CD4-positive, alpha-beta memory T cell (primary cell): ENCODE measurements around the gene SLC44A5. TPM values are rescaled to one million over a fixed set of nuclear protein-coding genes. Genes with fewer than 3 reads are reported as not detected.

Source experiments
- CTCF ChIA-PET: fragments of 350-600 bp; sonication (Branson Sonifier 250); formaldehyde crosslinking; loops from one replicate; lab custom pipeline; 2021; ENCODE audit warnings: inconsistent platforms; ENCODE audit not compliant: partially characterized antibody; lab: Charles Lee
- POLR2A ChIA-PET: fragments of 350-600 bp; sonication (Branson Sonifier 250); formaldehyde crosslinking; loops from one replicate; lab custom pipeline; 2021; ENCODE audit not compliant: partially characterized antibody; lab: Charles Lee
- DNase-seq, 5 donors: peaks; one replicate each; pipeline versions ENCODE4 v3.0.0 to v3.0.0-alpha.2; 2020 to 2022; ENCODE audit warnings: mixed read lengths in 1 of 5
- H3K27ac ChIP-seq: one replicate; pipeline ENCODE4 v1.7.0; 2013; ENCODE audit warnings: low read depth, low read length
- H3K27me3 ChIP-seq: 2 replicates; pipeline ENCODE4 v1.7.0; 2013; ENCODE audit warnings: mild to moderate bottlenecking, low read length, moderate library complexity; ENCODE audit not compliant: insufficient read depth
- H3K36me3 ChIP-seq: 2 replicates; pipeline ENCODE4 v1.7.0; 2013; ENCODE audit warnings: mild to moderate bottlenecking, low read length, moderate library complexity; ENCODE audit not compliant: insufficient read depth
- H3K4me1 ChIP-seq: 2 replicates; pipeline ENCODE4 v1.7.0; 2013; ENCODE audit warnings: mild to moderate bottlenecking, low read length, moderate library complexity; ENCODE audit not compliant: insufficient read depth
- H3K4me3 ChIP-seq, 2 donors: one replicate each; pipeline ENCODE4 v1.7.0; 2013; ENCODE audit warnings: low read length in 2 of 2, mild to moderate bottlenecking in 1 of 2
- H3K9me3 ChIP-seq, 2 donors: one replicate each; pipeline ENCODE4 v1.7.0; 2013; ENCODE audit warnings: low read length in 2 of 2, control low read depth in 1 of 2; ENCODE audit not compliant: control insufficient read depth in 1 of 2
- H3K27ac Mint-ChIP-seq, 7 donors: one replicate each; pipeline ENCODE4 v1.8.0; 2020 to 2021; ENCODE audit warnings: mixed read lengths in 7 of 7, mild to moderate bottlenecking in 6 of 7, inconsistent platforms in 3 of 7, moderate library complexity in 3 of 7
- H3K27me3 Mint-ChIP-seq, 2 donors: one replicate each; pipeline ENCODE4 v1.8.0; 2020 to 2021; ENCODE audit warnings: mixed read lengths in 2 of 2
- H3K36me3 Mint-ChIP-seq, 2 donors: one replicate each; pipeline ENCODE4 v1.8.0; 2020 to 2021; ENCODE audit warnings: mixed read lengths in 2 of 2, inconsistent platforms in 1 of 2, mild to moderate bottlenecking in 1 of 2
- H3K4me1 Mint-ChIP-seq, 4 donors: one replicate each; pipeline ENCODE4 v1.8.0; 2020 to 2021; ENCODE audit warnings: mixed read lengths in 4 of 4, mild to moderate bottlenecking in 1 of 4
- H3K4me3 Mint-ChIP-seq, 8 donors: one replicate each; pipeline ENCODE4 v1.8.0; 2020 to 2021; ENCODE audit warnings: mixed read lengths in 8 of 8, mild to moderate bottlenecking in 7 of 8, moderate library complexity in 6 of 8, inconsistent platforms in 3 of 8
- H3K9me3 Mint-ChIP-seq, 8 donors: one replicate each; pipeline ENCODE4 v1.8.0; 2020 to 2021; ENCODE audit warnings: mixed read lengths in 8 of 8, mild to moderate bottlenecking in 5 of 8, inconsistent platforms in 3 of 8, moderate library complexity in 1 of 8
- intact Hi-C: fragments of 100-400 bp; cut with micrococcal nuclease; formaldehyde crosslinking; loops from one replicate; pipeline ENCODE4 v1.15.1; 2023
- polyA plus RNA-seq, 2 donors: library from polyadenylated mRNA; unstranded; fragments of 300-500 nt; fragmentation: Illumina TruSeq; gene quantifications; one replicate each; pipeline ENCODE4 v1.2.3, GENCODE V29; 2021
- total RNA-seq, 2 experiments: library from RNA; stranded (reverse); gene quantifications; one replicate each; pipeline ENCODE4 v1.2.3, GENCODE V29; 2021

The SLC44A5 gene
- total and polyA plus RNA-seq, 4 experiments from 2014 or later = 1.0 to 3.3 (median 3.0) TPM; not detected in 1

DNA sequence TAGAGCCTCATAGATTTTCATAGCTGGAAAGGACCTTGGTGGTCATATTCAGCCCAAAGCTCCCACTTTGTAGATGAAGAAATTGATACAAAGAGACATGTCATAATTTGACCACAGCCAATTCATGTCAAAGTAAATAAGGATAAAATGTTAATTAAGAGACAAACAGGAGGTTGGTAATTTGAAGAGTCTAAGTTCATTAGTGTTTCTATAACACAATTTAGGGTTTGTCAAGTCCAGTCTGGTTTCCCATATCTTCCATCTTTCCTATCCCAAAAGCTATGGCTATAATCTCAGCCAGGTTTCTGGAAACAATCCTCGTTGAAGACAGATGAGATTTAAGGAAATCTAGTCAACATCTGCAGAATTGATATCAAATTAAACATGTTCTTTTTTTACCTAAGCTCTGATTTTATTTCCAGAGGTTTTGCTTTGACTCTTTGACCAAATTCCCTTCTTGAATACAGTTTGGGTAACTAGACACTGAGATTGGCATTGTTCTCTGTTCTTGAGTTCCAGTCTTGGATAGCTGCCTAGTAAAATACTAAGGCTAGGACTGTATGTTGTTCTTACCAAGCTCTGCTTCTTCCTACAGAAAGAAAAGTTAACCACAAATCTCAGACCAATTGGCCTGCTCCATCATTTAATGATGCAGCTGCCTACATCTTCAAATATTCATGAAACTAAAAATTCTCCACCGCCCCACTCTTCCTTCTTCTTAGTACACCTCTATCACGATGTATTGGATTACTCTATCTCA lies 62.0 kb downstream of the SLC44A5 start:
- H3K9me3 ChIP-seq = no peaks in the 10 kb centered on the region
- Mint-ChIP-seq H3K9me3 (peaks cover 0 to 2% (median 0%) of the 10 kb centered on the region in 8 donors), H3K4me3 (no peak overlapping the region), H3K27me3 (peaks cover 0 to 4% of the 10 kb centered on the region in 2 donors), H3K27ac (no peak overlapping the region), H3K4me1 (no peaks in the 10 kb centered on the region), H3K36me3 (no peaks in the 10 kb centered on the region)
- no peak overlapping the region for H3K4me3 ChIP-seq
- DNase-seq = no peak
- H3K4me1 ChIP-seq = no peaks in the 10 kb centered on the region
- H3K36me3 ChIP-seq = no peaks in the 10 kb centered on the region
- no peak overlapping the region for H3K27ac ChIP-seq
- ChIA-PET CTCF (no interaction called here), POLR2A (no interaction called here)
- intact Hi-C loops = no loop called here
- H3K27me3 ChIP-seq = no peaks in the 10 kb centered on the region

DNA sequence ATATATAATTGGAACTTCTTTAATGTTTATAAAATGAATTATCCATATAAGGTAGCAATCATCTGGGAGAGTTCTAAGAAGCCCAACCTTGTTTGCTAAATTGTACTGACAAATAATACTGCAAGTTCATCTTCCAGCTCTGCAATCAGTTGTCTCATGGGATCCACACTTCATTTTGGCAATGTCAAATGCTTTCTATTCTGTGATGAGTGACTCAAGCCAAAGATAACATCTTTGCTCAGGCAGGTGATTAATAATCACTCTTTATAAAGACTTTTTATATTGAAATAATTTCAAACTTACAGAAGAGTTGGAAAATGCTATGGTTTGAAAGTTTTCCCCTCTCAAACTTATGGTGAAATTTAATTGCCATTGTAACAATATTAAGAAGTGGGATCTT lies 67.2 kb downstream of the SLC44A5 start:
- no peak overlapping the region for H3K4me3 Mint-ChIP-seq
- peaks cover 0 to 2% (median 0%) of the 10 kb centered on the region in 8 donors for H3K9me3 Mint-ChIP-seq
- intact Hi-C loops = no loop called here
- ChIA-PET CTCF (no interaction called here), POLR2A (no interaction called here)
- Histone ChIP-seq H3K4me1 (no peaks in the 10 kb centered on the region), H3K36me3 (no peaks in the 10 kb centered on the region), H3K4me3 (no peak overlapping the region), H3K27ac (no peak overlapping the region), H3K9me3 (no peaks in the 10 kb centered on the region), H3K27me3 (no peaks in the 10 kb centered on the region)
- no peak overlapping the region for H3K27ac Mint-ChIP-seq
- no peaks in the 10 kb centered on the region for H3K36me3 Mint-ChIP-seq
- H3K27me3 Mint-ChIP-seq = peaks cover 0 to 4% of the 10 kb centered on the region in 2 donors
- no peak for DNase-seq
- no peaks in the 10 kb centered on the region for H3K4me1 Mint-ChIP-seq

DNA sequence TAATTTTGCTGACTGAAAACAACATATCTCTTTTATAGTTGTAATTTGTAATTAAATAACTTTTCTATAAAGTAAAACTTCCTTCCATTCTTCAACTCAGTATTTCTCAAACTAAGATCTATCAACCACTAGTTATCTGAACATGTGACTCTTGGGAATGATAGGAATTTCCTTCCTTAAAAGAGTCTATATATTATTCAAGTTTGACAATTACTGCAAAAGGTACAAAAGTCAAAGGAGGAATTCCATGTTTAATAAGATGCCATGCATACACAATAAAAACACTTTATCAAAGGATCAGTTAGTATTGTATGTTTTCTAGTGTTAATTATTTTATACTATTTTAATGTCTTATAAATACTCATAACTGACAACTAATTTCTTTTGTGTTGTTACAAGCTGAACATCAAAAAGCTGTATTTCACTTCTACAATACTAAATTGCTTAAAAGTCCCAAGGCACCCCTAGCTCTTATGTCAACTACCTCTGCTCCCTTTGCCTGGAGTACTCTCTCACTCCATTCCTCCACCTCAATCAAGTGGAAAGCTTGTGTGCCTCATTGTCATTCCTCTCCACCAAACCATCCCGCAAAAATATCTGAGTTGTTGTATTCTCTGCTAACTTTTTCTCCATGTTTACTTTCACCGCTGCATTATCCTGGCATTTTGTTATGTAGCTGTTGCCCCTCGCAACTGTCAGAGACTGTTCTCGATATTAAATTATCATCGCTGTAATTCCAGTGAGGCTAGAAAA lies 67.9 kb downstream of the SLC44A5 start:
- no peaks in the 10 kb centered on the region for H3K27me3 ChIP-seq
- Mint-ChIP-seq H3K4me3 (no peak overlapping the region), H3K27me3 (peaks cover 0 to 4% of the 10 kb centered on the region in 2 donors), H3K27ac (no peak overlapping the region), H3K9me3 (peaks cover 0 to 2% (median 0%) of the 10 kb centered on the region in 8 donors), H3K36me3 (no peaks in the 10 kb centered on the region), H3K4me1 (no peaks in the 10 kb centered on the region)
- no peak overlapping the region for H3K4me3 ChIP-seq
- ChIA-PET CTCF (no interaction called here), POLR2A (no interaction called here)
- H3K9me3 ChIP-seq = no peaks in the 10 kb centered on the region
- H3K36me3 ChIP-seq = no peaks in the 10 kb centered on the region
- no peak for DNase-seq
- intact Hi-C loops = no loop called here
- H3K4me1 ChIP-seq = no peaks in the 10 kb centered on the region
- H3K27ac ChIP-seq = no peak overlapping the region

DNA sequence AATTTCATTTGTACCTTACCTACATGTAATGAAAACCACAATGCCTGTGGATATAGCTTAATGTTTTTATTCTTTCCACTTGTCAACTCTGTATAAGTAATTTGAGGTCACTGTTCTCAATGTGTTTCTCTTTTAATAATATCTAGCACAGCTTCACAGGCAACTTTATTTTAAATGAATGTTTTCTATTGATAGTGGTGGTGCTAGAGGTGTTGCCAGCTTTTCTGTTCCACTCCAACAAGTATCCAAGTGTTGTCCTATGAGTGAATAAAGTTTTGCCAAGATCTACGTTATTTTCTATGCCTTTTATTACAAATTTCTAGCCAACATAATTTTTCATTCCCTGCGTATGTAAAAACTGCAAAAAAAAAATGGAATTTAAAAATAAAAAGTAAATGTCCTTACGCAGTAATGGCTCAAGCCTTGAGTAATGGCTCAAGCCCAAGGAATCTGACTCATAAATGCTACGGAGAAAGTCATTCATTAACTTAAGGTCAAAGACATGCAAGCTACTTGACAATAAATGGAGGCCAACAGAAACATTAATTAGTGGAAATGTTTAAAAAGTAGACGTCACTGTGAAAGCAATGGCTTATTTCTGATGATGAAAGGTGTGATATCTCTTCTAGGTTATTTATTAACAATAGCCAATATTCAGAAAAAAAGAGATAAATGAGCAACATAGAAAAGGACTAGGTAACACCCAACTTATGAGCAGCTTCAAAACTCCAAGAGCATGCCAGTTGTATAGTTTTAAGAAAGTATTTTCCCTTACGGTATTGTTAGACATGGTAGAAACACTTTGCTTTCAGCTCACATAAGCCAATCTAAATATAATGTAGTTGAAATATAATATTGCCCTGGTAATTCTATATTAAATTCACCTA lies 71.4 kb downstream of the SLC44A5 start:
- Mint-ChIP-seq H3K27ac (no peak overlapping the region), H3K9me3 (no peaks in the 10 kb centered on the region), H3K27me3 (no peaks in the 10 kb centered on the region), H3K4me3 (no peak overlapping the region), H3K36me3 (no peaks in the 10 kb centered on the region), H3K4me1 (no peaks in the 10 kb centered on the region)
- no peaks in the 10 kb centered on the region for H3K4me1 ChIP-seq
- intact Hi-C loops = no loop called here
- no peak for DNase-seq
- H3K4me3 ChIP-seq = no peak overlapping the region
- no peaks in the 10 kb centered on the region for H3K27me3 ChIP-seq
- no peaks in the 10 kb centered on the region for H3K9me3 ChIP-seq
- ChIA-PET CTCF (no interaction called here), POLR2A (no interaction called here)
- H3K27ac ChIP-seq = no peak overlapping the region
- no peaks in the 10 kb centered on the region for H3K36me3 ChIP-seq

DNA sequence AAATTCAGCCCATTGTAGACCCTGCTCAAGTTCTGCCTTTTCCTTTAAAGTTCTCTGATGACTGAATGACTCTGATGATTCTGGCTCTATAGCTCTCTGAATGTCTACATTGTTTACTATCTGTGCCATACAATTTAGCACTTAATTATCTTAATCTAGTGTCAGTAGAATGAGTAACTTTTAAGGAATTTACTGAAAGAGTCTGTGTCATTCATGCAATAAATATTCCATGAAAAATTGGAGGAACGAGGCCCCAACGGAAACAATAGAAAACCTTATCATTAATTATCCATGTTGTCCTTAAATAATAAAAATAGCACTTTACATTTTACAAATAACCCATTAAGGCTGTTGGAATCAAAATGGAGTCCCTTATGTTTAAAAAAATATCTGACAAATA lies 77.8 kb downstream of the SLC44A5 start:
- H3K27me3 Mint-ChIP-seq = peaks cover 0 to 6% of the 10 kb centered on the region in 2 donors
- POLR2A ChIA-PET = no interaction called here
- H3K27ac ChIP-seq = no peak overlapping the region
- no peak overlapping the region for H3K27ac Mint-ChIP-seq
- H3K4me3 Mint-ChIP-seq = no peak overlapping the region
- no peaks in the 10 kb centered on the region for H3K36me3 Mint-ChIP-seq
- CTCF ChIA-PET = no interaction called here
- no peak for DNase-seq
- H3K27me3 ChIP-seq = no peaks in the 10 kb centered on the region
- no peaks in the 10 kb centered on the region for H3K9me3 Mint-ChIP-seq
- H3K4me1 Mint-ChIP-seq = no peaks in the 10 kb centered on the region
- no peaks in the 10 kb centered on the region for H3K9me3 ChIP-seq
- intact Hi-C loops = no loop called here
- no peak overlapping the region for H3K4me3 ChIP-seq
- no peaks in the 10 kb centered on the region for H3K4me1 ChIP-seq
- no peaks in the 10 kb centered on the region for H3K36me3 ChIP-seq

DNA sequence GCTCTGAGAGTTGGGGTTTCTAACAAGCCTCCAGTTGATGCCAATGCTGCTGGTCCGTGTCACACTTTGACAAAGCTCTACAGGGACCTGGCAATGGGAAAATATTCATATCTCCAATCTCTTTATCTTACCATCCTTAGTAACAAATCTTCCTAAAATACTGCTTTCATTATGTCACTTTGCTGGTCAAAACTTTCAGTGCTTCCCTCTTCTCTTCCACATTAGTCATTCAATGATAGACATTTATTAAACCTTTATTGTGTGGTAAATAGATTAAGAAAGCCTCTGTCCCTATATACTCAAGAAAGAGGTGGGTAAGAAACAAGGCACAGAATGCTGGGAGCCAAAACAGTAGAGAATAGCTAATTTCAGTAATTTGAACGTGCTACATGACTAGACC lies 79.3 kb downstream of the SLC44A5 start:
- Histone ChIP-seq H3K27ac (no peak overlapping the region), H3K27me3 (no peaks in the 10 kb centered on the region), H3K4me1 (no peaks in the 10 kb centered on the region), H3K36me3 (no peaks in the 10 kb centered on the region), H3K9me3 (no peaks in the 10 kb centered on the region), H3K4me3 (no peak overlapping the region)
- no peak overlapping the region for H3K4me3 Mint-ChIP-seq
- no peaks in the 10 kb centered on the region for H3K36me3 Mint-ChIP-seq
- ChIA-PET POLR2A (interaction anchor here (0.6 kb wide), 1 partner anchor 517 kb away, joined by 3 read pairs; no protein-coding TSS in a partner anchor), CTCF (no interaction called here)
- no peaks in the 10 kb centered on the region for H3K4me1 Mint-ChIP-seq
- H3K9me3 Mint-ChIP-seq = no peaks in the 10 kb centered on the region
- H3K27ac Mint-ChIP-seq = no peak overlapping the region
- peaks cover 0 to 6% of the 10 kb centered on the region in 2 donors for H3K27me3 Mint-ChIP-seq
- no peak for DNase-seq
- intact Hi-C loops = no loop called here

DNA sequence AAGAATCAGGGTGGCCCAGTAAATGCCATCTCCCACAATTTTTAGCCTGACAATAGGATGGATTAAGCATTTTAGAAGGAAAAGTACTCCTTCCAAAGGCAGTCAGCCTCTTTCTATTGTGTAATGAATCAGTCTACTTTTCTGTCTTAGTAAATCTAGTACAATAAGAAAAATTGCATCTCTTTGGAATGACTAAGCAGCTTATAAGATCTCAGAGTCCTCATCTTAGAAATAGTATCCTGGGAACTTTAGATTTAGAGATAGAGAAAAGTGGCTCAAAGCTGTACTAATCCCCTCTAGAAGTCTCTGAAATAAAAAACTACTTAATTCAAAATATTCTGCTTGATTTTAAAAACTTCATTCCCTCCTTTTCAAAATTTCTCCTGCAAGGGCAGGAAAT lies 81.4 kb downstream of the SLC44A5 start:
- H3K4me3 ChIP-seq = no peak overlapping the region
- ChIA-PET CTCF (no interaction called here), POLR2A (no interaction called here)
- Mint-ChIP-seq H3K4me1 (no peaks in the 10 kb centered on the region), H3K36me3 (no peaks in the 10 kb centered on the region), H3K4me3 (no peak overlapping the region), H3K27me3 (peaks cover 0 to 6% of the 10 kb centered on the region in 2 donors), H3K9me3 (no peaks in the 10 kb centered on the region), H3K27ac (no peak overlapping the region)
- DNase-seq = no peak
- H3K27ac ChIP-seq = no peak overlapping the region
- intact Hi-C loops = no loop called here
- H3K9me3 ChIP-seq = no peaks in the 10 kb centered on the region
- no peaks in the 10 kb centered on the region for H3K4me1 ChIP-seq
- no peaks in the 10 kb centered on the region for H3K36me3 ChIP-seq
- H3K27me3 ChIP-seq = no peaks in the 10 kb centered on the region
